C1 segment of cervical spinal cord (tissue), 14 donors: ENCODE measurements around the gene GTPBP1.

ENCODE experiments used
- DNase-seq, 14 donors: peaks; one replicate each; lab custom pipeline; 2025; lab: John Stamatoyannopoulos, UW

Gene GTPBP1

GRCh38 chr22:38700789-38701628 is 4.7 kb upstream of the GTPBP1 start, which contains the start of gene JOSD1:
TSS of gene JOSD1 (minus strand) at chr22:38700943. CDS start at chr22:38699987, 956 bp downstream.
- peak; percentile 39 to 90 (median 84) for DNase-seq

DNA sequence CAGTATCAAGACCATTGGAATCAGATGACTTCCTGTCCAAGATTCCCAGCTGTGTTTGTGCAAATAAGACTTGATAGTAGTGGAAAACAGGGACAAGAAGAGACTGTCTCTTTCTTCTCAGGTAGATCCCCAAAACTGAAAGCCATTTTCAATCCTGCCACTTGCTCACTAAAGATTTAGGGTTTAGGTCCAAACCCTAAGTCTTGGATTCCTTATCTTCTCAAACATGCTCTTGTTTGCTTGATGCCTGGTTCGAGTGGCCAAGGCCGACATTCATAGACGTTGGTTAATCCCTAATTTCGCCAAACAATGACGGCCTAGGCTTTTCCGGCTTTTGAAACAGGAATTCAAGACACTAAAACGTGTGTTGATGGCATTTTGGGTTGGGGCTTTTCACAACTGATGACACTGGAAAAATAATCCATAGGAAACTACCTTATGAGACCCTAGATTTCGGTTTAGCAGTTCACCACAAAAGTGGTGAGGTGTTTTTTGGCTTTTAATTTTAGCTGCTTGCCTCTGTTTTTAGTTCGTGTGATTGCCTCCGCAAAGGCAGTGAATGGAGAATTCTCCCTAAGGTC is 1.0 kb upstream of the GTPBP1 start:
- DNase-seq: no peak

DNA sequence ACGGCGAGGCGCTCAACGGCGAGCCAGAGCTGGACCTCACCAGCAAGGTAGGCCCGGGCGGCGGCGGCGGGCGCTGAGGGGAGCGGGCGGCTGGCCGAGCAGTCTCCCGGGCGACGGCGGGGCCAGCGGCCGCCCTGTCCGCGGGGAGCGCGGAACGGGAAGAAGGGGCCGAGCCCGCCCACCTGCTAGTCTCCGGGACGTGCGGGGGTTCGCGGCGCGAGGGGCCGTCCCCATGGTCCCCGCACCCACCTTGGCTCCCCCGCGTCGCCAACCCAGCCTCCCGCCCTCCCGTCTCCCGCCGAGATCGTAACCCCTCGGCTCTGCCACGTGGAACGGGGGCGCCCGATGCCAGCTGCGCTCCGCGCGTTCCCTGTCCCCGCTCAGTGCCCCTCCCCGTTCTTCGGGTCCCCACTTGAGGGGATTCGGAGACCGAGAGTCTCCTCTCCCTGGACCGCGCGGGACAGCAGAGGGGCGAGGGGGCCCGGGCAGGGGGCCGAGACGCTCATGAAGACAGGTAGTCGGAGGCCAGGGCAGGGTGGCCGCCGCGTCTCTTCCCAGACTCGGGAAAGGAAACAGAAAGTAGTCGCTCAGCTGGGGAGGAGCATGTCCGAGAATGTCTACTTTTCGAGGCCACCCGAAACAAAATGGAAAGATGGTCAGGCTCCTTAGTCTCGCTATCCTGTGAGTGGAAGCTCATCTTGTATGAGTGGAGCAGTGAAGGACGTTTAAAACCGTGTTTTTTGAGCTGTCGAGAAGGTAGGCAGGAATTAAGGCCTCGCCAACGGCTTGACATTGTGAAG is 557 bp downstream of the GTPBP1 start:
- peak in 8 of 14 donors; percentile 17 to 73 (median 58) for DNase-seq

DNA sequence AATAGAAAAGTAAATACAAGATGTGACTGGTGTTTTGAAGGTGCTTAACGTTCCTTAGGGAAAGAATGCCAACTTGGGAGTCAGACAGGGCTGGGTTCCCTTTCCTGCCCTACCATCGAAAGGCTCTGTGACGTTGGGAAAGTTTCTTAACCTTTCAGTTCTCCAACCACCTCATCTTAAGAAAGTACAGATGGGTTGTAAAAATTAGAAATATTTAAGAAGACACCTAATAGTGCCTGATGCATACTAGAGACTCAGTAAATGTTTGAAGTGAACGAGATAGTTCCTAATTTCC is 1.1 kb downstream of the GTPBP1 start:
- DNase-seq: no peak

- DNase-seq: no peak
Observed at GRCh38 chr22:38707346-38707745, 1.6 kb downstream of the GTPBP1 start.

DNA sequence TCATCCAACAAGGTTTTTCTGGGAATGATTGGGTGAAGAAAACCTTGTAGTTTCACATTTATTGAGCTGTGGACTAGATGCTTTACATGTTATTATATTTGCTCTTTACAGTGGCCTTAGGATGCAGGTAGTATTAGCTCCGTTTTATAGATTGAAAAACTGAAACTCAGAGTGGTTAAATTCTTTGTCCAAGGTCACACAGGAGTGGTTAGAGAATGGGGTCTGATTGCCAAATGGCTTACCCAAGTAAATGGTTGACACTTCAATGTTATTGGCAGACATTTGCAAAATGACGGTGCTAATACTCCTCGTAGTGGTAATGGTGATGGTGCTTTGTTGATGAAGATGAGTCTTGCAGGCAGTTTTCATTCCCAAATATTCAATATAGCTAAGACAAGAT is 2.2 kb downstream of the GTPBP1 start:
- no peak for DNase-seq

DNA sequence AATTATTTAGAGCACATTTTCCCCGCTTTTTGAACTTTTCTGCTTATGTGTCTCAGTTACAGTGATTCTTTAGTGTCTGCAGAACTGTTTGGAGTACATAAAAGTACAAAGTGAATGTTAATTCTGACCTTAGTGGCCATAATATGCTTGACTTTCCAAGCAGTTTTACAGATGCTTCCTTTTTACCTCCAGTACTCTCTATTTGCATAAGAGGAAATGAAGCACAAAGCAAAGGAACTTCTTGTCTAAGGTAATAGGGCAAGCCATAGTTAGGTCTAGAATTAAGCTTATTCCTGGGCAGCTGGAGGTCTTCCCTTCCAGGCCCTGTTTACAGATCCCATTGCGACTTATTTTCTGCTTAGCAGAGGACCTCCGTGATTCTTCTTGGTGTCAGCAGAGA is 3.6 kb downstream of the GTPBP1 start:
- DNase-seq: no peak

DNA sequence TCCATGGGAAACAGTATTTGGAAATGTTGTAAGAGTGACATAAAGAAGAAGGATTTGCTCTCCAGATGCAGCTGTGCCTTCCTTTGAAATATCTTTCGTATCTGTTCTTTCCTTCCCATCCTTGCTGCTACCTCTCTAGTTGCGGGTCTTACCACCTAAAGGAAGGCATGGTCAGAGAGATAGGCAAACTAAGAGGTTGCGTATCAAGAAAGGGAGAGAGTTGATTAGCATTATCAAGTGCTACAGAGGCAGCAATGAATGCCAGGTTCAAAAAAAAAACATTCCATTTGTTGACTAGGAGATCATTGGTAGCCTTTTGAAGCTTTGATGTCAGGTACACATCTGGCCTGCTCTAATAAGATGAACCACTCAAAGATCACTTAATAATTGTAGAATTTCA is 4.6 kb downstream of the GTPBP1 start:
- DNase-seq: no peak

DNA sequence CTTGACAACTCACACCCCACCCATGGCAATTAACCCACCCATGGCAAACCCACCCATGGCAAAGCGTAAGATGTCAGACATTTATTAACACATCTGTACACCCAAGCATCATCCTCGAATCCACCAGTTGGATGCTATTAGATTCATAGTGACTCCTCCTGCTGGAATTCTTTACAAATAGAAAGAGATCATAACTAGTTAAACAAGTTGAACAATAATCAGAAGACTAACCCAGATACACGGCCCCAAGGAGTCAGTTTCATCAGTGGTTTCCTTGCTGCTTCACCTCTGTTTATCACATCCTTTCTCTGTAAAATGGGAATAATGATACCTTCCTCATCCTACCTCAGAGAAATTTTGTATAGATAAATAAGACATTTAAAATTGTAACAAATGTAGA is 5.1 kb downstream of the GTPBP1 start:
- DNase-seq: no peak

DNA sequence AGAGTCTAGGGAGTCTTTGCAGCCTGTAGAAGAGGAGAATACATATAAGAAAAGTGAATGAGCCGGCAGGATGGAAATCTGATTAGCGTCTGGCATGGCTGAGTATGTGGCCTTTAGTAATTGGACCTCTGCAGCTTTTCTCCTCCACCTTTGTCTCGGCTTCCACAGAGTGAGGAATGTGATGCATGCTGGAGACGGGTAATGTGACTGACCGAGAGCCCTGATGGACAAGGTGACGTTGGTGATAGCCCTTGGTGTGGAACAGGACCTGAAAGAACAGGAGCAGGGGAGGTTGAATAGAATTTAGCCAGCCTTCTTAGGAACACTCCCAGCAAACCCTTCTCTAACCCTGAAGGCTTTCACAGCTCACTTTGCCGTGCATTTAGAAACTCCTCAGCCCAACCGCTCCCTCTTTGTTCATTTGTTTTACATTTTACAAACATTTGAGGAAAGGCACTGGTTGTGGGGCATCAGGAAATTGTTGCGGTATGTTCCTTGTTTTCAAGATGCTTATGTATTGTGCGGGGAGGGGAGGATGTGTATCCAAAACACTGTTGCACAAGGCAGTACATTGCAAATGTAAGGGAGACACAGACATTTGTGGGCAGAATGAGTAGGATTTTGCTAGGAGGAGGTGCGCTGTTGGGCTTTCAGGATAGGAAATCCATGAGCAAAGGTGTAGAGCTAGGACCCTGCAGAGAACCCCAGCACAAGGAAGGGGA is 6.9 kb downstream of the GTPBP1 start:
- no peak for DNase-seq

GRCh38 chr22:38713921-38714320 is 8.2 kb downstream of the GTPBP1 start:
- no peak for DNase-seq

- no peak for DNase-seq
Observed at GRCh38 chr22:38715176-38715764, 9.5 kb downstream of the GTPBP1 start.

GRCh38 chr22:38715852-38716251 is 10.1 kb downstream of the GTPBP1 start:
- no peak for DNase-seq

GRCh38 chr22:38716271-38716670 is 10.5 kb downstream of the GTPBP1 start:
- DNase-seq: no peak

GRCh38 chr22:38716826-38717225 is 11.1 kb downstream of the GTPBP1 start:
- no peak for DNase-seq

- DNase-seq: no peak
Observed at GRCh38 chr22:38717244-38717643, 11.5 kb downstream of the GTPBP1 start.

- DNase-seq: peak in 2 of 14 donors; percentile 28 to 56
Observed at GRCh38 chr22:38718414-38718813, 12.7 kb downstream of the GTPBP1 start.

GRCh38 chr22:38719196-38719595 is 13.5 kb downstream of the GTPBP1 start:
- DNase-seq: no peak

- DNase-seq: no peak
Observed at GRCh38 chr22:38720350-38720749, 14.6 kb downstream of the GTPBP1 start.

GRCh38 chr22:38721551-38721950 is 15.8 kb downstream of the GTPBP1 start:
- DNase-seq: no peak

- no peak for DNase-seq
Observed at GRCh38 chr22:38724176-38724575, 18.4 kb downstream of the GTPBP1 start.
